ENCODE measurements around the gene BAZ2B. TPM values are rescaled to one million over a fixed set of nuclear protein-coding genes. Genes with fewer than 3 reads are reported as not detected.

The BAZ2B gene
- total RNA-seq, 2 donors from 2014 or later: 53.1 to 64.1 TPM

- Histone ChIP-seq H3K27ac (ENCODE audit: low read depth, low read length) (no peak overlapping the region), H3K4me1 (ENCODE audit: control insufficient read depth, insufficient read depth, low read length) (no peaks in the 10 kb centered on the region), H3K36me3 (ENCODE audit: control insufficient read depth, insufficient read depth, low read length) (no peaks in the 10 kb centered on the region), H3K4me3 (ENCODE audit: low read length) (no peak overlapping the region), H3K27me3 (ENCODE audit: control insufficient read depth, insufficient read depth, low read length, poor library complexity, severe bottlenecking) (no peaks in the 10 kb centered on the region), H3K9me3 (ENCODE audit: control insufficient read depth, low read length) (peaks cover 16% of the 10 kb centered on the region), H3K9ac (ENCODE audit: extremely low read depth, low read length, poor library complexity, severe bottlenecking) (no peak overlapping the region)
- no peak overlapping the region for H3K27ac Mint-ChIP-seq
- peaks cover 15% of the 10 kb centered on the region for H3K4me1 Mint-ChIP-seq
- peaks cover 14% of the 10 kb centered on the region for H3K9me3 Mint-ChIP-seq
- no peaks in the 10 kb centered on the region for H3K27me3 Mint-ChIP-seq (ENCODE audit: insufficient read depth)
- 100% methylated on average over 1 of the region's 1 CpG for WGBS, 2 experiments (ENCODE audit: insufficient coverage in 1 of 2, insufficient read length in 1 of 2)
- TF ChIP-seq CTCF (conservative IDR thresholded peaks at IDR 0.05): no peak
- peaks cover 5% of the 10 kb centered on the region for H3K36me3 Mint-ChIP-seq (ENCODE audit: low read depth)
- no peak for DNase-seq
- no peak overlapping the region for H3K4me3 Mint-ChIP-seq
These were observed 7.1 kb upstream of the BAZ2B start for GRCh38 chr2:159623436-159623835.

- no peaks in the 10 kb centered on the region for H3K27me3 Mint-ChIP-seq (ENCODE audit: insufficient read depth)
- no peak overlapping the region for H3K27ac ChIP-seq (ENCODE audit: low read depth, low read length)
- peaks cover 10% of the 10 kb centered on the region for H3K9me3 Mint-ChIP-seq
- H3K9ac ChIP-seq (ENCODE audit: extremely low read depth, low read length, poor library complexity, severe bottlenecking): no peak overlapping the region
- DNase-seq: no peak
- peaks cover 16% of the 10 kb centered on the region for H3K9me3 ChIP-seq (ENCODE audit: control insufficient read depth, low read length)
- no peaks in the 10 kb centered on the region for H3K4me1 ChIP-seq (ENCODE audit: control insufficient read depth, insufficient read depth, low read length)
- H3K4me3 Mint-ChIP-seq: no peak overlapping the region
- H3K36me3 ChIP-seq (ENCODE audit: control insufficient read depth, insufficient read depth, low read length): no peaks in the 10 kb centered on the region
- no peak overlapping the region for H3K27ac Mint-ChIP-seq
- 83 to 85% methylated on average over 1 to 2 of the region's 2 CpGs for WGBS, 2 experiments (ENCODE audit: insufficient coverage in 1 of 2, insufficient read length in 1 of 2)
- peaks cover 2% of the 10 kb centered on the region for H3K36me3 Mint-ChIP-seq (ENCODE audit: low read depth)
- no peak overlapping the region for H3K4me3 ChIP-seq (ENCODE audit: low read length)
- no peaks in the 10 kb centered on the region for H3K27me3 ChIP-seq (ENCODE audit: control insufficient read depth, insufficient read depth, low read length, poor library complexity, severe bottlenecking)
- peaks cover 16% of the 10 kb centered on the region for H3K4me1 Mint-ChIP-seq
- TF ChIP-seq CTCF (conservative IDR thresholded peaks at IDR 0.05): no peak
These were observed 6.6 kb upstream of the BAZ2B start for GRCh38 chr2:159622966-159623365.

GRCh38 chr2:159620796-159621195 is 4.4 kb upstream of the BAZ2B start:
- H3K4me1 Mint-ChIP-seq: peaks cover 19% of the 10 kb centered on the region
- TF ChIP-seq CTCF (conservative IDR thresholded peaks at IDR 0.05): no peak
- H3K4me3 Mint-ChIP-seq: no peak overlapping the region
- no peaks in the 10 kb centered on the region for H3K27me3 ChIP-seq (ENCODE audit: control insufficient read depth, insufficient read depth, low read length, poor library complexity, severe bottlenecking)
- no peaks in the 10 kb centered on the region for H3K36me3 ChIP-seq (ENCODE audit: control insufficient read depth, insufficient read depth, low read length)
- H3K36me3 Mint-ChIP-seq (ENCODE audit: low read depth): no peaks in the 10 kb centered on the region
- H3K9me3 ChIP-seq (ENCODE audit: control insufficient read depth, low read length): peaks cover 4% of the 10 kb centered on the region
- no peak overlapping the region for H3K9ac ChIP-seq (ENCODE audit: extremely low read depth, low read length, poor library complexity, severe bottlenecking)
- H3K27me3 Mint-ChIP-seq (ENCODE audit: insufficient read depth): no peaks in the 10 kb centered on the region
- H3K9me3 Mint-ChIP-seq: peaks cover 3% of the 10 kb centered on the region
- no peak overlapping the region for H3K27ac Mint-ChIP-seq
- DNase-seq: no peak
- H3K4me1 ChIP-seq (ENCODE audit: control insufficient read depth, insufficient read depth, low read length): no peaks in the 10 kb centered on the region
- 97 to 100% methylated on average over 1 to 2 of the region's 2 CpGs for WGBS, 2 experiments (ENCODE audit: insufficient coverage in 1 of 2, insufficient read length in 1 of 2)
- H3K4me3 ChIP-seq (ENCODE audit: low read length): no peak overlapping the region
- no peak overlapping the region for H3K27ac ChIP-seq (ENCODE audit: low read depth, low read length)
